Esophagus squamous epithelium (tissue), 4 donors: ENCODE data around the gene BRMS1L.

Experiments used
- CTCF ChIP-seq, 6 experiments: fragments of 450-650 bp in 4 of 6; fragments of 200-600 bp in 2 of 6; sonication (generic) in 2 of 6; IDR thresholded peaks; one replicate each; pipeline ENCODE4 v1.5.1; 2016 to 2019; ENCODE audit warnings: antibody characterized with exemption in 6 of 6, mild to moderate bottlenecking in 4 of 6, moderate library complexity in 4 of 6
- POLR2A ChIP-seq, 4 donors: fragments of 450-650 bp; IDR thresholded peaks; one replicate each; pipeline ENCODE4 v1.6.1; 2017; ENCODE audit warnings: antibody characterized with exemption in 4 of 4, mild to moderate bottlenecking in 4 of 4, moderate library complexity in 3 of 4

- TF ChIP-seq POLR2A (IDR thresholded peaks at IDR 0.05) (no peak), CTCF (IDR thresholded peaks at IDR 0.05) (no peak)
Observed at GRCh38 chr14:35809597-35809996, 16.5 kb upstream of the BRMS1L start.
